Psoas muscle (tissue), 8 donors: ENCODE measurements around the gene NR1I2. TPM values are rescaled to one million over a fixed set of nuclear protein-coding genes. Genes with fewer than 3 reads are reported as not detected.

Source experiments
- ATAC-seq, 4 donors: fragments of 200-7000 bp; cut with Tn5 transposase; one replicate each; pipeline ENCODE4 v1.9.1; 2020; ENCODE audit warnings: moderate library complexity in 3 of 4, mild to moderate bottlenecking in 2 of 4
- DNase-seq, 2 donors: peaks; one replicate each; pipeline ENCODE4 v3.0.0-alpha.2; 2020
- H3K27ac ChIP-seq: fragments of 200-600 bp; one replicate; pipeline ENCODE4 v1.8.0; 2022
- H3K27me3 ChIP-seq, 3 donors: fragments of 200-600 bp in 1 of 3; one replicate each; pipeline versions ENCODE4 v1.6.1 to v1.8.0; 2013 to 2022; ENCODE audit warnings: low read length in 2 of 3, mild to moderate bottlenecking in 2 of 3, moderate library complexity in 1 of 3; ENCODE audit not compliant: insufficient read depth in 3 of 3
- H3K36me3 ChIP-seq, 2 donors: fragments of 200-600 bp in 1 of 2; one replicate each; pipeline versions ENCODE4 v1.6.1 to v1.8.0; 2013 to 2022; ENCODE audit warnings: low read depth in 1 of 2, mild to moderate bottlenecking in 1 of 2, moderate library complexity in 1 of 2; ENCODE audit not compliant: insufficient read depth in 1 of 2
- H3K4me1 ChIP-seq: fragments of 200-600 bp; one replicate; pipeline ENCODE4 v1.8.0; 2022
- H3K4me3 ChIP-seq: fragments of 200-600 bp; one replicate; pipeline ENCODE4 v1.8.0; 2022; ENCODE audit warnings: mild to moderate bottlenecking
- H3K9me3 ChIP-seq: fragments of 200-600 bp; one replicate; pipeline ENCODE4 v1.8.0; 2022
- CTCF ChIP-seq: fragments of 200-600 bp; IDR thresholded peaks from one replicate; pipeline ENCODE4 v1.8.0; 2022; ENCODE audit warnings: antibody characterized with exemption
- WGBS, 3 donors: extraction: QIAGEN DNeasy Blood & Tissue Kit; methylation state at CpG; one replicate each; pipeline versions ENCODE4 v1.1.6 to v1.1.7; 2013; 5-methylcytosine and 5-hydroxymethylcytosine counted together
- intact Hi-C, 2 donors: fragments of 100-400 bp; cut with DNase I; formaldehyde crosslinking; loops; one replicate each; pipeline versions ENCODE4 v1.11.0 to v1.14.2; 2022
- polyA plus RNA-seq, 3 donors: library from polyadenylated mRNA; stranded (reverse); fragments of 200-250 nt; gene quantifications; one replicate each; pipeline ENCODE4 v1.2.3, GENCODE V29; 2013
- total RNA-seq, 4 donors: library from RNA; stranded (reverse); fragmentation: NEBNext Ultra II Directional in 2 of 4; extraction: Animal tissue kit (Norgen Biotek cat#: 25700) in 2 of 4; gene quantifications; one replicate each; pipeline versions ENCODE4 v1.2.1 to v1.2.4, GENCODE V29; 2021 to 2023
- donor health status: healthy with polysubstance abuse.
- donor health status: DM: no; HTN: no; CAD: no; lungs with moderate emphysema.
- donor health status: Bipolar disorder and iron deficiency.
- donor health status: healthy.
- donor health status: DM: yes; HTN: yes; CAD: no.
- donor health status: DM: no; HTN: no; CAD: no.
- donor health status: DM: no; HTN: no; CAD: no.
- donor health status: DM: yes; HTN: yes; CAD: no.

The NR1I2 gene
- total and polyA plus RNA-seq, 7 donors: 0.03 to 0.05 TPM; not detected in 5

DNA sequence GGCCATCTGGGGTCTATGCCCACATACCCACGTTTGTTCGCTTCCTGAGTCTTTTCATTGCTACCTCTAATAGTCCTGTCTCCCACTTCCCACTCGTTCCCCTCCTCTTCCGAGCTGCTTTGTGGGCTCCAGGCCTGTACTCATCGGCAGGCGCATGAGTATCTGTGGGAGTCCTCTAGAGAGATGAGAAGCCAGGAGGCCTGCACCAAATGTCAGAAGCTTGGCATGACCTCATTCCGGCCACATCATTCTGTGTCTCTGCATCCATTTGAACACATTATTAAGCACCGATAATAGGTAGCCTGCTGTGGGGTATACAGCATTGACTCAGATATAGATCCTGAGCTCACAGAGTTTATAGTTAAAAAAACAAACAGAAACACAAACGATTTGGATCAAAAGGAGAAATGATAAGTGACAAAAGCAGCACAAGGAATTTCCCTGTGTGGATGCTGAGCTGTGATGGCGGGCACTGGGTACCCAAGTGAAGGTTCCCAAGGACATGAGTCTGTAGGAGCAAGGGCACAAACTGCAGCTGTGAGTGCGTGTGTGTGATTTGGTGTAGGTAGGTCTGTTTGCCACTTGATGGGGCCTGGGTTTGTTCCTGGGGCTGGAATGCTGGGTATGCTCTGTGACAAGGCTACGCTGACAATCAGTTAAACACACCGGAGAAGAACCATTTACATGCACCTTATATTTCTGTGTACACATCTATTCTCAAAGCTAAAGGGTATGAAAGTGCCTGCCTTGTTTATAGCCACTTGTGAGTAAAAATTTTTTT lies 35.9 kb downstream of the NR1I2 start:
- no peak for DNase-seq
- TF ChIP-seq CTCF: no peak
- H3K27ac ChIP-seq: no peak overlapping the region
- H3K9me3 ChIP-seq: no peaks in the 10 kb centered on the region
- ATAC-seq: no peak
- WGBS, 3 donors: 65 to 82% (median 73%) methylated on average over 13 of the region's 13 CpGs
- intact Hi-C loops: no loop called here
- no peaks in the 10 kb centered on the region for H3K36me3 ChIP-seq
- no peaks in the 10 kb centered on the region for H3K4me1 ChIP-seq
- H3K4me3 ChIP-seq: no peak overlapping the region
- peaks cover 0 to 2% (median 0%) of the 10 kb centered on the region in 3 donors for H3K27me3 ChIP-seq

GRCh38 chr3:119818937-119819336 lies 37.0 kb downstream of the NR1I2 start:
- intact Hi-C loops: no loop called here
- DNase-seq: no peak
- no peak for TF ChIP-seq CTCF
- no peaks in the 10 kb centered on the region for H3K36me3 ChIP-seq
- H3K4me3 ChIP-seq: no peak overlapping the region
- no peaks in the 10 kb centered on the region for H3K4me1 ChIP-seq
- ATAC-seq: no peak
- no peak overlapping the region for H3K27ac ChIP-seq
- H3K27me3 ChIP-seq: no peaks in the 10 kb centered on the region
- H3K9me3 ChIP-seq: no peaks in the 10 kb centered on the region
- 84 to 92% (median 86%) methylated on average over 2 of the region's 2 CpGs for WGBS, 3 donors

DNA sequence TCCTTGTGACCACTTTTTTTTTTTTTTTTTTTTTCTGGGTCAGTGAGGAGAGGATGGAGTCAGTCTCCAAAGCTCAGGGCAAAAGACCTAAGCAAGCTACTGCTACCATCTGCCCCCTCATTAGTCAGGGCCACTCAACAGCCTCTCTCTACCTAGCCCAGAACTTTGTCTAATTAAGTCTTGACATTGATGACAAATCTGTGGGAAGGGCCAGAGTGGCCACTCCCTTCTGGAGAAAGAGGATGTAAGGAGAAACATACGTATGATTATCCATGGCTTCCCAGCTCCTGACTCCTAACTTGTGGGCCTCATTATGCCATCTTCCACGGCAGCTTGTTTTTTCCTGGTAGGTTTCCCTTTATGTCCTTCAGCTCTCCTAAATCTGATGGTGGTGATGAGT lies 37.9 kb downstream of the NR1I2 start:
- no peaks in the 10 kb centered on the region for H3K27me3 ChIP-seq
- intact Hi-C loops: no loop called here
- WGBS, 3 donors: 57 to 68% (median 63%) methylated on average over 2 of the region's 2 CpGs
- TF ChIP-seq CTCF: no peak
- DNase-seq (no peak), ATAC-seq (peak in 1 of 4 donors; percentile 37)
- H3K27ac ChIP-seq: no peak overlapping the region
- no peaks in the 10 kb centered on the region for H3K9me3 ChIP-seq
- H3K4me3 ChIP-seq: no peak overlapping the region
- no peaks in the 10 kb centered on the region for H3K4me1 ChIP-seq
- no peaks in the 10 kb centered on the region for H3K36me3 ChIP-seq

- no peaks in the 10 kb centered on the region for H3K4me1 ChIP-seq
- intact Hi-C loops: no loop called here
- H3K27me3 ChIP-seq: no peaks in the 10 kb centered on the region
- DNase-seq (no peak), ATAC-seq (no peak)
- H3K9me3 ChIP-seq: no peaks in the 10 kb centered on the region
- H3K4me3 ChIP-seq: no peak overlapping the region
- H3K27ac ChIP-seq: no peak overlapping the region
- no peak for TF ChIP-seq CTCF
- WGBS, 3 donors: 39 to 75% (median 41%) methylated on average over 1 of the region's 1 CpG
- H3K36me3 ChIP-seq: peaks cover 3 to 15% of the 10 kb centered on the region in 2 donors
Measured at GRCh38 chr3:119825820-119826219, 43.9 kb downstream of the NR1I2 start.
